GM19193 (cell line): ENCODE measurements around the gene RBBP5.

ENCODE experiments used
- POLR2A ChIP-seq: IDR thresholded peaks from 4 replicates; pipeline ENCODE4 v1.6.1; 2011; ENCODE audit not compliant: insufficient read depth, insufficient read length; ENCODE audit errors: extremely low read depth

The RBBP5 gene

DNA sequence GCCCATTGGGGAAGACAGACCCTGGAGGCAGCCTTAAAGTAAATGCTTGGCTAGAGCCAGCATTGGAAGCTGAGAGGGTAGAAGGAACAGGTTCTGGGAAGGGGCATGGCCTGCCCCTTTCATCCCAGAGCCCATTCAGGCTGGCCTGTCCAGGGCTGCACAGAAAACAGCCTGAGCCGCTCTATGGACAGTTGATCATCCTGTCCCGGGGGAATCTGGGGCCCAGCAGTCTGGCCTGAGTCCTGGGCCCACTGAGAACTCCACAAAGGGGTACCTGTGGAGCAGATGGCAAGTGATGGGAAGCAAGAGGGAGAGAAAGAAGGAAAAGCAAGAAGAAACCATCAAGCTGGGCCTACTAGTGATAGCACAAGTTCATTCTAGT, 50.8 kb downstream of the RBBP5 start:
- no peak for TF ChIP-seq POLR2A

DNA sequence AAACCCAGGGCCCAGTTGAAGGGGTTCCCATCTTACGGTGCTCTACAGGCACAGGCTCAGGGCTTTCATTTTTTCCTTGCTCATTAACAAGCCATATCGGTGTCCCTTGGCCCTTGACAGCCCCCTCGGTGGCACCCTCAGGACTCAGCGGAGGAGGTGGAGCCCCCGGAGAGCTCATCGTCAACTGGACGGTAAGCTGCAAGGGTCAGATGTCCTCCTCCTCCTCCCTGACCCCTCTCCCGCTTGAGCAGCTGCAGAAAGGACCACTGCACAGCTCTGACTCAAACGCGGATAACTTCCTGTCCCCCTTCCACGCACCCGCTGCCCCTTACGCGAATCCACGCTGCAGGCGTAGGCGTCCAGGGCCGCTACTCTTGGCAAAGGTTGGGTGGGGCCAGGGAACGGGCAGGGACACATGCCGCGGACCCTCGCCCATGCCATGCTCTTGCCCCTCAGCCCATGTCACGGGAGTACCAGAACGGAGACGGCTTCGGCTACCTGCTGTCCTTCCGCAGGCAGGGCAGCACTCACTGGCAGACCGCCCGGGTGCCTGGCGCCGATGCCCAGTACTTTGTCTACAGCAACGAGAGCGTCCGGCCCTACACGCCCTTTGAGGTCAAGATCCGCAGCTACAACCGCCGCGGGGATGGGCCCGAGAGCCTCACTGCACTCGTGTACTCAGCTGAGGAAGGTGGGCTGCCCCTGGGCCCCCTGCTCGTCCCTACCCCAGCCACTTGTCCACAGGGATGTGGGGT, 52.2 kb downstream of the RBBP5 start:
- TF ChIP-seq POLR2A: no peak

DNA sequence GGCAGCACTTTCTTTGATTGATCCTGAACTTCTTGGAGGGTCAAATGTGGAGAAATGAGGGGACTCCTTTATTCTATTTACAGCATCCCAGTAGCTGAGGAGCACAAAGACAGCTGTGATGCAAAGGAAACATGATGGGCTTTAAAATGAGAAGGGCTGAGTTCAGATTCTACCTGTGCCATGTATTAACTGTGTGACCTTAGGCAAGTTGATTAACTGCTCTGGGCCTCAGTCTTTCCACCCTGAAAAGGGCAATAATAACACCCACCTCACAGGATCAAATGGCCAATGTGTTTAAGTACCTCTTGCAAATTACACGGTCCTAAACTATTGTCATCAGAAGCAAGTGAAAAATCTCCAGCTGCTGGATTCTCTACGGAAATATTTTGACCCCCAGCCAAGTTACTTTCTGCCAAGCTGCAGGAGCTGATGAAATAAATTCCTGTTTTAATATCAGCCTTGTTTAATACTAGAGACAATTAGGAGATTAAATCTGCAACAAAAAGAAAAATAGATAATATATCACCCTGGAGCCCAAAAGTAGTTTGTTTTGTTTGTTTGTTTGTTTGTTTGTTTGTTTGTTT, 53.2 kb downstream of the RBBP5 start:
- no peak for TF ChIP-seq POLR2A

DNA sequence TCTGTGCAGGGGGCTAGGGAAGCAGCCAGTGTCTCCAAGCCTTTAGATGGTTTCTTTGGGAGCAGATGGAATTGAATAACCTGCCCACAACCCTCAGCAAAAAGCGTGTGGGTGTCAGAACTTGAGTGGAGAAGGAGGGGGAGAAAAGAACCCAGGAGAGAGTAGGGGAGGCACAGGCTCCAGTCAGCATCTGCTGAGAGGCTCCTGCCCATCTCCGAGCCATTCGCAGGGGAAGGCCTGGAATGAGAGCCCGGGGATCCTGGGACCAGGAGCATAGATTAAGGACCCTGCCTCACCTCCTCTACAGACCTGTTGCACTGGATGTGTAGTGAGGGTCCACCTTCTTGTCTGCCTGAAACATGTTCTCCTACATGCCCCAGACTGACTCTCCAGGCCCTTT, 53.8 kb downstream of the RBBP5 start:
- TF ChIP-seq POLR2A: no peak

DNA sequence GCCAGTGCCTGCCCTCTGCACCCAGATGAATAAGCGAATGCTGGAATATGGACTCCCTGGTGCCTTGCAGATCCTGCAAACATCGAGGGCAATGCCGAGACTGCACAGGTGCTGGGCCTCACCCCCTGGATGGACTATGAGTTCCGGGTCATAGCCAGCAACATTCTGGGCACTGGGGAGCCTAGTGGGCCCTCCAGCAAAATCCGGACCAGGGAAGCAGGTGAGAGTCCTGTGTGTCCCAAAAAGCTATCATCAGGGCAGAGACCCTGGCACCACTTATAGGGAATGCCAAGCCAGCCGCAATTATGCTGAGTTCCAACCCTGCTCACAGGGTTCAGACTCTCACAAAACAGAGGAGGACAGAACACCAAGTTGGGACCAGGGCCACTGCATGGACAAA, 54.7 kb downstream of the RBBP5 start:
- no peak for TF ChIP-seq POLR2A

DNA sequence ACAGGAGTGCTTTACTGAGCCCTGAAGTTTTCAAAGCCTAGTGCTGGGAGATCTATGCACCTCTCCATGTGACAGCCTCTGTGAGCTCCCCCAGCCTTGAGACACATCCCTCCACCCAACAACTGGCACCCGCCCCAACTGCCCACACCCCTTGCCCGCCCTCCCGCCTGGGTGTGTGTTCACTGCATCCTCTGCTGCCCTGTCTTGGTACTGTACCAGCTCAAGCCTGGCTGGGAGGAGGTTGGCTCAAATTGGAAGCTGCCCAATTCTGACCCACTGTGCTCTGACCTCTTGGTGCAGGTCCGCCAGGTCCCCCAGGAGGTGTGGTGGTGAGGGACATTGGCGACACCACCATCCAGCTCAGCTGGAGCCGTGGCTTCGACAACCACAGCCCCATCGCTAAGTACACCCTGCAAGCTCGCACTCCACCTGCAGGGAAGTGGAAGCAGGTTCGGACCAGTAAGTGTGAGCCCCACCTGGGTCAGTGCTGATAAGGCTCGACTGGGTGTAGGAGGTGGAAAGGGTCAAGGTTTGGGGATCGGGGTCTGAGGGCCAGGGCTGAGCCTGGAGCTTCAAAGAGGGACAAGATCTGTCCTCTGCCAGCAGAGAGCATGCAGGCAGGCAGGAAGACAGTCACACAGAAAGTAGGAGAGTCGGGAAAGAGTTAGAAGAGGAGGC, 55.5 kb downstream of the RBBP5 start:
- TF ChIP-seq POLR2A: no peak

DNA sequence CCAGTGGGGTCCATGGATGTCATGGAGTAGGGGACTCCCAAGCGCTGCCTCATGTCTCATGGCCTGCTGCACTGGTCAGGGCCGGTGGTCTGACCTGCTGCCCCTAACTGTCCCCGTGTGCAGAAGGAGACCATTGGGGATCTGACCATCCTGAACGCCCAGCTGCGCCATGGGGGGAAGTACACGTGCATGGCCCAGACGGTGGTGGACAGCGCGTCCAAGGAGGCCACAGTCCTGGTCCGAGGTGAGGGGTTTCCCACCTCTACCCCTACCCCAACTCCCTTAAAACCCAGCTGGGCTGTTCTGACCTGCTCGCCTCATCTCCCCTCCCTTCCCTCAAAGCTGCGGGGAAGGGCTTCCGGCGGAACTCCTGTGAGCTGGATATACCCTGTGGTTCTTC, 56.1 kb downstream of the RBBP5 start:
- no peak for TF ChIP-seq POLR2A

DNA sequence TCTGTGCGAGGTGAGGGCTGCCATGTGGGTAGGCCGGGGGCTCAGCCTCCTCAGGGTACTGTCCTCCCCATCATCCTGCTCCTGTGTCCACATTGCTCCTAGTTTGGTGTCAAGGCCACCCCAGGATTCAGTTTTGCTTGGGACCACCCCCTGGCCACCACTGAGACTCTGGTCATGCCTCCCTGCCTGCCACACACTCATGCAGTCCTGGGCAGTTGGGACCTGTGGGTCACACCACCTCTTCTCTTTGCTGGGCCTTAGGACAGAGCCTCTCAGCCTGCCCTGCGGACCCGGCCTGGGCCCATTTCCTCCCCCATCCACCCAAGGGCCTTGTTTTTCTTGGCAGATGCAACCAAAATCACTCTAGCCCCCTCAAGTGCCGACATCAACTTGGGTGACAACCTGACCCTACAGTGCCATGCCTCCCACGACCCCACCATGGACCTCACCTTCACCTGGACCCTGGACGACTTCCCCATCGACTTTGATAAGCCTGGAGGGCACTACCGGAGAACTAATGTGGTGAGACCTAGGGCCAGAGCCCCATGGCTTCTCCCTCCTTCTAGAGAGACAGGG, 56.9 kb downstream of the RBBP5 start:
- TF ChIP-seq POLR2A: no peak

DNA sequence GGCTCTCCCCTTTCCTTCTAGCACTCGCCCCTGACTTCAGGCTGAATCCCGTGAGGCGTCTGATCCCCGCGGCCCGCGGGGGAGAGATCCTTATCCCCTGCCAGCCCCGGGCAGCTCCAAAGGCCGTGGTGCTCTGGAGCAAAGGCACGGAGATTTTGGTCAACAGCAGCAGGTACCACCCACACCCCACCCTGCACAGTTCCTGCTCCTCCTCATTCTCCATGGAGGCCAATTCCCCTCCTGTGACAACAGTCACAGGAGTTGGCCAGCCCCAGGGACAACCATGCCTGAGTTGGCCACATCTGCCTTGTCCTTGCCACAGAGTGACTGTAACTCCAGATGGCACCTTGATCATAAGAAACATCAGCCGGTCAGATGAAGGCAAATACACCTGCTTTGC, 57.5 kb downstream of the RBBP5 start:
- TF ChIP-seq POLR2A: no peak

DNA sequence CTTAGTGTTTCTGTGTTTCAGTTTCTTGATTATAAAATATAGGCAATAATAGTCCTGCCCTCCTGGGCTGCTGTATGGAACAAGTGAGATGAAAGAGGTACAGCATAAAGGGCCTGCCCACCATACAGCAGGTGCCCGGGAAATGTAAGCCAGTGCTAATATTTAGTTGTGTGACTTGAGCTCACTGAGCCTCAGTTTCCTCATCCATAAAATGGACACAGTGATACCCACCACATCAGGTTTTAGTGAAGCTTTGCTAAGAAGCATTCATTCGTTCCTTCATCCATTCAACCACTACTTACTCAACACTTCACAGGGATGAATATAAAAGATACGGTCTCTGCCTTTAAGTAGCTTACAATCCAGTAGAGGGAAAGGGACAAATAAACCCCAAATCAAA, 58.9 kb downstream of the RBBP5 start:
- no peak for TF ChIP-seq POLR2A

DNA sequence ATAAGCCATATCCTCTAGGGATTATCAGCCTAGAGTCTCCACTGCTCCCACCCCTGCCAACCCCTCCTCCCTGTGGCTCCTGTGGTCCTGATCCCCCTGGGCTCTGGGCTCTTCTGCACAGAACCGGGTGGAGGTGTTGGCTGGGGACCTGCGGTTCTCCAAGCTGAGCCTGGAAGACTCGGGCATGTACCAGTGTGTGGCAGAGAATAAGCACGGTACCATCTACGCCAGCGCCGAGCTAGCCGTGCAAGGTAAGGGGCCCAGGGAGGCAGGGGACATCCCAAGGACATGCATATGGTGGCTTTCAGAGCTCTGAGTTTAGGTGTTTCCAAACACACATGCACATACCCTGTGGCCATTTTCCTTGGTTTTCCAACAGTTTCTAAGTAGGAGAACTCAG, 59.5 kb downstream of the RBBP5 start:
- TF ChIP-seq POLR2A: no peak

DNA sequence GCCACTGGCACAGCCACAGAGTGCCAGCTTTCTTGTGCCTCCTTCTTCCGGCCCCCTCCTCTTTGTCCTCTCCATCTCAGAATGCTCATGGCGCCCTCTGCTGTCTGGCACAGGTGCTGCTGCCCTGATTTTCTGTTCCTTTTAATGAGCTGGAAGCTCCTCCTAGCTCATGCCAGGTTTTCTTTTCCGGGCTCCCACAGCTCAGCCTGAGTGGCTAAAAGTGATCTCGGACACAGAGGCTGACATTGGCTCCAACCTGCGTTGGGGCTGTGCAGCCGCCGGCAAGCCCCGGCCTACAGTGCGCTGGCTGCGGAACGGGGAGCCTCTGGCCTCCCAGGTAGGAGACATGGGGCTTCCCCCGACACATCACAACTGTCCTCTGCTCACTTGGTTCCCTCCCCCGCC, 60.1 kb downstream of the RBBP5 start:
- TF ChIP-seq POLR2A: no peak

DNA sequence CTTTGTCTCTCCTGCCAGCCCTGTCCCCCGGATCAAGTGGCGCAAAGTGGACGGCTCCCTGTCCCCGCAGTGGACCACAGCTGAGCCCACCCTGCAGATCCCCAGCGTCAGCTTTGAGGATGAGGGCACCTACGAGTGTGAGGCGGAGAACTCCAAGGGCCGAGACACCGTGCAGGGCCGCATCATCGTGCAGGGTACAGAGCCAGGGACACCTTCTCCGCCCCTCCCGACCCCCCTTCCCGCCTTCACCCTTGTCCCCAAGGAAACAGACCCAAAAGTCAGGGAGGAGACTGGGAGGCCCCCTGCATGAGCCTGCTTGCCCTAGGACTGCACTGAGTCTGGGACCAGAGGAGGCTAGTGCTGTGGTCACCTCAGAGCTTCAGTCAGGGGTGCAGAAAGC, 60.6 kb downstream of the RBBP5 start:
- no peak for TF ChIP-seq POLR2A

DNA sequence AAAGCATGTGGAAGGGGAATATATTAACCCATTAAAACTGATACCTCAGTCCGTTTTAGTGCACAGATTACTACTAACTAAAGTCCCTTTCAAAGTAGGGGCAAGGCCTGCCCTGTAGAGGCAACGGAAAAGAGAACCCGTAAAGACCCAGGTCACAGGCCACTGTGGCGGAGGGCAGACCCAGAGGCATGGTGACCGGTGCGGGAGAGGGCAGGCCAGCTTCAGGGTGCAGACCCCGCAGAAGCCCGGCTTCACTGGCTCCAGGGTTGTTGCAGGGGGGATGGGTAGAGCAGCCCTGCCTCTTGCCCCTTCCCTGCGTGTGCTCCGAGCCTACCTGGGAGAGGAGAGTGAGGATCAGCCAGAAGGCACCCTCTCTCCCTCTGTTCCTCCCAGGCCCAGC, 61.0 kb downstream of the RBBP5 start:
- TF ChIP-seq POLR2A: no peak

DNA sequence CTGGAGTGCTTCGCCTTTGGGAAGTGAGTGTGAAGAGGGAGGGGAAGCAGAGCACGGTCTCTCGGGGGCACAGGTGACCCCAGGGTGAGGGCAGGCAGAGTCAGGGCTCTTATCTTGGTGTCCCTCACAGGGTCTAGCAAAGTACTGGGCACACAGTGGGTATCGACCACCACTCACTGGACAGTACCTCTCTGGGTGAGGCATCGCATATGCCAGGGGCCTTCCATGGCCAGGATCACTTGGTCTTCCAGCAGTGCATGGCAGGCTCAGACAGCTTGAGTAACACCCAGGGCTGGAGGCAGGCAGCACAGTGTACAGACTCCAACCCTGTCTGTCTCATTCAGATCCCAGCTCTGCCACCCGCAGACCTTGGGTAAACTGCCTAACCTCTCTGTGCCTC, 62.1 kb downstream of the RBBP5 start:
- no peak for TF ChIP-seq POLR2A

DNA sequence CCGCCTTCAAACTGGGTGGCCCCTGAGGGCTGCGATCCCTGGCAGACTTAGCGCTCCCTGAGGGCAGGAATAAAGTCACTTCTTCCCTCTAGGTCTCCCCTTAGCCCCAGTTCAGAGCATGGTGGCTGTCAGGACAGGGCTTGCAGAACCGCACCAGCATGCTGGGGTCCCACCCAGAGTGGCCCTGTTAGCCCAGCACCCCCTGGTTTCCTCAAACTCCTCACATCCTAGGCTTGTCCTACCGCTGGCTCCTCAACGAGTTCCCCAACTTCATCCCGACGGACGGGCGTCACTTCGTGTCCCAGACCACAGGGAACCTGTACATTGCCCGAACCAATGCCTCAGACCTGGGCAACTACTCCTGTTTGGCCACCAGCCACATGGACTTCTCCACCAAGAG, 62.9 kb downstream of the RBBP5 start:
- TF ChIP-seq POLR2A: no peak
